WTC11 (cell line): ENCODE data around the gene TUBGCP6.

Experiments used
- CREB1 ChIP-seq: sonication (generic); formaldehyde crosslinking; IDR thresholded peaks from 2 replicates; pipeline ENCODE4 v1.8.0; 2023; ENCODE audit warnings: mild to moderate bottlenecking, missing genetic modification reagents
- FOXK1 ChIP-seq: sonication (generic); formaldehyde crosslinking; IDR thresholded peaks from 2 replicates; pipeline ENCODE4 v1.8.0; 2022; ENCODE audit warnings: mild to moderate bottlenecking, moderate library complexity, missing genetic modification reagents
- FOXP1 ChIP-seq: sonication (generic); formaldehyde crosslinking; IDR thresholded peaks from 2 replicates; pipeline ENCODE4 v1.8.0; 2022; ENCODE audit warnings: missing genetic modification reagents, mild to moderate bottlenecking, moderate library complexity, borderline replicate concordance
- HMGA2 ChIP-seq: fragments of 250-450 bp; sonication (Bioruptor Pico); IDR thresholded peaks from 2 replicates; pipeline ENCODE4 v1.4.0; 2021; ENCODE audit warnings: mild to moderate bottlenecking, moderate library complexity
- IRF1 ChIP-seq: sonication (generic); formaldehyde crosslinking; IDR thresholded peaks from 2 replicates; pipeline ENCODE4 v1.8.0; 2023; ENCODE audit warnings: missing genetic modification reagents
- MLX ChIP-seq: sonication (generic); formaldehyde crosslinking; IDR thresholded peaks from 2 replicates; pipeline ENCODE4 v1.8.1; 2023; ENCODE audit warnings: mild to moderate bottlenecking, missing genetic modification reagents, moderate library complexity
- OVOL2 ChIP-seq: fragments of 250-450 bp; sonication (Bioruptor Pico); IDR thresholded peaks from 2 replicates; pipeline ENCODE4 v1.9.0; 2021; ENCODE audit warnings: mild to moderate bottlenecking, borderline replicate concordance
- SP1 ChIP-seq: sonication (generic); formaldehyde crosslinking; conservative IDR thresholded peaks from 2 replicates; pipeline ENCODE4 v1.8.1; 2022; ENCODE audit warnings: missing genetic modification reagents
- TEAD4 ChIP-seq: sonication (generic); formaldehyde crosslinking; IDR thresholded peaks from 2 replicates; pipeline ENCODE4 v1.8.0; 2022; ENCODE audit warnings: mild to moderate bottlenecking, missing genetic modification reagents
- ZNF263 ChIP-seq: sonication (generic); formaldehyde crosslinking; IDR thresholded peaks from 2 replicates; pipeline ENCODE4 v1.8.1; 2022; ENCODE audit warnings: low read depth, mild to moderate bottlenecking, moderate library complexity, missing genetic modification reagents
- TF ChIP-seq, protein P1 (sequence below): sonication (generic); formaldehyde crosslinking; IDR thresholded peaks from 2 replicates; pipeline ENCODE4 v1.8.0; 2022; ENCODE audit warnings: mild to moderate bottlenecking, missing genetic modification reagents
- TF ChIP-seq, protein P2 (sequence below): fragments of 200-600 bp; IDR thresholded peaks from 2 replicates; pipeline ENCODE4 v1.8.0; 2022; ENCODE audit warnings: antibody characterized with exemption
- TF ChIP-seq, protein P3 (sequence below): fragments of 250-450 bp; sonication (Bioruptor Pico); IDR thresholded peaks from 2 replicates; pipeline ENCODE4 v2.1.2; 2022; ENCODE audit warnings: mild to moderate bottlenecking, moderate library complexity

DNA sequence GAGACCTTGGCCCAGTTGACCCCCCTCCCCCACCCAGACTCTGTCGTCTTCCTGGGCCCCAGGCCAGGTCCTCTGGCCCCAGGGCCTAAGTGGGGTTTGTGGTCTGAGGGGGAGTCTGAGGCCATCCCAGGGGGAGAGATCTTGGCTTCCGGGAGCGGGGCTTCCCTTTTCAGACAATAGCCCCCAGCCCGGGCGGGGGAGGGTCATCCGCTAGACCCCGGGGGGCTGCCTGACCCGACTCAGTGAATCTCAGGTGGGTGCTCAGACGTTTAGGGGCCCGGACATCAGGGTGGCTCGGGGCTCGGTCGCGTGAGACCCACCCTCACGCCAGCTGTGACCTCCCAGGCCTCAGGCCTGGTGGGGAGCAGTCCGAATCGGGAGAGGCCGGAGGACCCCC lies 24.7 kb upstream of the TUBGCP6 start:
- TF ChIP-seq, protein P1, sequence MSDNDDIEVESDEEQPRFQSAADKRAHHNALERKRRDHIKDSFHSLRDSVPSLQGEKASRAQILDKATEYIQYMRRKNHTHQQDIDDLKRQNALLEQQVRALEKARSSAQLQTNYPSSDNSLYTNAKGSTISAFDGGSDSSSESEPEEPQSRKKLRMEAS, result no peak
- no peak for TF ChIP-seq MLX (CRISPR knock-in tag)
- TF ChIP-seq, protein P2, sequence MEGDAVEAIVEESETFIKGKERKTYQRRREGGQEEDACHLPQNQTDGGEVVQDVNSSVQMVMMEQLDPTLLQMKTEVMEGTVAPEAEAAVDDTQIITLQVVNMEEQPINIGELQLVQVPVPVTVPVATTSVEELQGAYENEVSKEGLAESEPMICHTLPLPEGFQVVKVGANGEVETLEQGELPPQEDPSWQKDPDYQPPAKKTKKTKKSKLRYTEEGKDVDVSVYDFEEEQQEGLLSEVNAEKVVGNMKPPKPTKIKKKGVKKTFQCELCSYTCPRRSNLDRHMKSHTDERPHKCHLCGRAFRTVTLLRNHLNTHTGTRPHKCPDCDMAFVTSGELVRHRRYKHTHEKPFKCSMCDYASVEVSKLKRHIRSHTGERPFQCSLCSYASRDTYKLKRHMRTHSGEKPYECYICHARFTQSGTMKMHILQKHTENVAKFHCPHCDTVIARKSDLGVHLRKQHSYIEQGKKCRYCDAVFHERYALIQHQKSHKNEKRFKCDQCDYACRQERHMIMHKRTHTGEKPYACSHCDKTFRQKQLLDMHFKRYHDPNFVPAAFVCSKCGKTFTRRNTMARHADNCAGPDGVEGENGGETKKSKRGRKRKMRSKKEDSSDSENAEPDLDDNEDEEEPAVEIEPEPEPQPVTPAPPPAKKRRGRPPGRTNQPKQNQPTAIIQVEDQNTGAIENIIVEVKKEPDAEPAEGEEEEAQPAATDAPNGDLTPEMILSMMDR, result no peak
- no peak for TF ChIP-seq TEAD4 (CRISPR knock-in tag)
- TF ChIP-seq SP1 (CRISPR knock-in tag), result no peak
- TF ChIP-seq FOXP1 (CRISPR knock-in tag), result no peak
- no peak for TF ChIP-seq ZNF263 (CRISPR knock-in tag)
- no peak for TF ChIP-seq FOXK1 (CRISPR knock-in tag)
- TF ChIP-seq, protein P3, sequence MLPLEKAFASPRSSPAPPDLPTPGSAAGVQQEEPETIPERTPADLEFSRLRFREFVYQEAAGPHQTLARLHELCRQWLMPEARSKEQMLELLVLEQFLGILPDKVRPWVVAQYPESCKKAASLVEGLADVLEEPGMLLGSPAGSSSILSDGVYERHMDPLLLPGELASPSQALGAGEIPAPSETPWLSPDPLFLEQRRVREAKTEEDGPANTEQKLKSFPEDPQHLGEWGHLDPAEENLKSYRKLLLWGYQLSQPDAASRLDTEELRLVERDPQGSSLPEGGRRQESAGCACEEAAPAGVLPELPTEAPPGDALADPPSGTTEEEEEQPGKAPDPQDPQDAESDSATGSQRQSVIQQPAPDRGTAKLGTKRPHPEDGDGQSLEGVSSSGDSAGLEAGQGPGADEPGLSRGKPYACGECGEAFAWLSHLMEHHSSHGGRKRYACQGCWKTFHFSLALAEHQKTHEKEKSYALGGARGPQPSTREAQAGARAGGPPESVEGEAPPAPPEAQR (CRISPR knock-in tag), result no peak
- TF ChIP-seq IRF1, result no peak
- no peak for TF ChIP-seq HMGA2 (CRISPR knock-in tag)
- no peak for TF ChIP-seq OVOL2 (CRISPR knock-in tag)
- no peak for TF ChIP-seq CREB1 (CRISPR knock-in tag)
